GM18861 (cell line): ENCODE measurements around the gene DEFB115.
"Not testable (repeated sequence)": the region's sequence is repeated elsewhere in the genome, so short reads cannot be mapped to it uniquely, and the experiment has no call there.

Source experiments
- ATAC-seq: cut with Tn5 transposase; IDR thresholded peaks from one replicate; pipeline ENCODE4 v1.9.1; 2021; ENCODE audit not compliant: unreplicated experiment

DEFB115 gene, protein sequence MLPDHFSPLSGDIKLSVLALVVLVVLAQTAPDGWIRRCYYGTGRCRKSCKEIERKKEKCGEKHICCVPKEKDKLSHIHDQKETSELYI

DNA sequence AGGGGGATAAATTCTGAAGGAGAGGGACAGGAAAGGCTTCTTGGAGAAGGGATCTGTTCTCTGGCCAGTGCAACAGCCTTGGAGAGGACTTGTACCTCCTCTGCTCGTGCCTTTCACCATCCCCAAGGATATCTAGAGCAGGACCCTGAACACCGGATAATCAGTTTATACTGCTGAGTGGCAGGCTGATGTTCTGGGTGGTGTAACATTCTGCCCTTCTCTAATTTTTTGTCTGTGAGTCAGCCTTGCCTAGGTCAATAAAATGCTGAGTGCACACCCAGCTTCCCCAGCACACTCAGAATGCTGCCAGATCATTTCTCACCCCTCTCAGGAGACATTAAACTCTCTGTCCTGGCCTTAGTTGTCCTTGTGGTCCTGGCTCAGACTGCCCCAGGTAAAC lies at the start of gene DEFB115:
Gene DEFB115, plus strand, starts transcription at position 301 of the 400 bp plus-strand sequence. Its CDS starts 0 bp downstream, at position 301.
- ATAC-seq = no peak

DNA sequence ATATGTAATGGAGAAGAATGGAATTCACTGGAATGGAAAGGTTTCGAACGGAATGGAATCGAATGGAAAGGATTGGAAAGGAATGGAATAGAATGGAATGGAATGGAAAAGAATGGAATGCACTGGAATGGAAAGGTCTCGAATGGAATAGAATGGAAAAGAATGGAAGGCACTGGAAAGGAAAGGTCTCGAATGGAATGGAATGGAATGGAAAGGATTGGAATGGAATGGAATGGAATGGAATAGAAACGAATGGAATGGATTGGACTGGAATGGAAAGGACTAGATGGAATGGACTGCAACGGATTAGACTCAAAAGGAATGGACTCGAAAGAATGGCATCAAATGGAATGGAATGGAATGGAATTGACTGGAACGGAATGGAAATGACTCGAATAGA lies 20.5 kb upstream of the DEFB115 start:
- no peak for ATAC-seq

DNA sequence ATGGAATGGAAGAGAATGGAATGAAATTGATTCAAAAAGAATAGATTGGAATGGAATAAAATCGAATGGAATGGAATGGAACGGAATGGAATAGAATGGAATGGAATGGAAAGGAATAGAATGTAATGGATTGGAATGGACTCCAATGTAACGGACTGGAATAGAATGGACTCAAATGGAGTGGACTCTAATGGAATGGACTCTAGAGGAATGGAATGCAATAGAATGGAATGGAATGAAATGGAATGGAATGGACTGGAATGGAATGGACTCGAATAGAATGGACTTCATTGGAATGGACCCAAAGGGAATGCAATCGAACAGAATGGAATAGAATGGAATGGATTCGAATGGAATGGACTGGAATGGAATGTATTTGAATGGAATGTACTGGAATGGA lies 19.7 kb upstream of the DEFB115 start:
- no peak for ATAC-seq

DNA sequence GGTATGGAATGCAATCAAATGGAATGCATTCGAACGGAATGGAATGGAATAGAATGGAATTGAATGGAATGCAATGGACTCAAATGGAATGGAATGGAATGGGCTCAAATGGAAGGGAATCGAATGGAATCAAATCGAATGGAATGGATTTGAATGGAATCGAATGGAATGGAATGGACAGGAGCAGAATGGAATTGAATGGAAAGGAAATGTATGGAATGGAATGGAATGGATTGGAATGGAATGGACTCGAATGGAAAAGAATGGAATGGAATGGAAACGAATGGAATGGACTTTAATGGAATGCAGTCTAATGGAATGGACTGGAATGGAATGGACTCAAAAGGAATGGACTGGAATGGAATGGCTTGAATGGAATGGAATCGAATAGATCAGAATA lies 18.3 kb upstream of the DEFB115 start:
- no peak for ATAC-seq

DNA sequence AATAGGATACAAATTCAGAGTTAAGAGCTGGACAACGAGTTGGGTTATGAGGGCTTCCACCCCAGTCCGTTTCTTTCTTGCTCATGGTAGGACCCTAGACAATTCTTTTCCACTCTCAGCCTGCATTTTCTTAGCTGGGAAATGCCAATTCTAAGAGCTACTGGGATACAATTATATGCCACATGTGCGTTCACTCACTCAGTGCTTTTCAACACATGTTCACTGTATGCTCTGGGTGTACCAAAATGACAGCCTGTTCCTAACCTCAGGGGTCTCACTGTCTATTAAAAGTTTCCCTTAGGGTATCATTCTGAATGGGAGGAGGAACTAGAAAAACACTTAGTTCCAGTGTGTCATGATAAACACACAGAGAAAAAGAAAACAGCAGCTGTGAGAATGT lies 505 bp upstream of the DEFB115 start:
- ATAC-seq = no peak

DNA sequence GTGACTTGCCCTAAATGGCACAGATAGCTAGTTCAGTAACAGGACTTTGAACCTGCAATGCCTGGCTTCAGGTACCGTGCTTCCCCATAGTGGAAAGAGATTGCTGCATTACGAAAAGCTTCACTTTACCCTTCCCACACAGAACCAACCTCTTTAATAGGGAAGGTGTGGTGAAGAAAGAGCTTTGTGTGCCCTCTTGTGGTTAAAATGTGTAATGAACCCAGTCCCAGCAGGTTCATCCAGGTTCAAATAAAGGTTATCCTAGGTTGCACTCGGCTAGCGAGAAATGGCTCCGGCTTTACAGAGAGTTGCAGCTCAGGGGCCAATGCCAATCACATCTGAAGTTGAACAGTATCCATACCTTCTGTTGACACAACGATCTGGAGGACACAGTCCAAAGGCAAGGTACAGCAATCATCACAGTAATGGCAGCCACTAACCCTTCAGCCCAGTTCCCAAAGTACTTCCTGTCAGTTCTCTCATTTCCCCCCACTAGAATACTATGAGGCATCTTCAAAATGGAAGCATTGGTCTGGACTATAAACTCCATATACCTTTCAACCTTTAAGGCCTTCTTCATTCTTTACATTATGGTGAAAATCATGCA lies 3.0 kb downstream of the DEFB115 start:
- ATAC-seq = no peak

DNA sequence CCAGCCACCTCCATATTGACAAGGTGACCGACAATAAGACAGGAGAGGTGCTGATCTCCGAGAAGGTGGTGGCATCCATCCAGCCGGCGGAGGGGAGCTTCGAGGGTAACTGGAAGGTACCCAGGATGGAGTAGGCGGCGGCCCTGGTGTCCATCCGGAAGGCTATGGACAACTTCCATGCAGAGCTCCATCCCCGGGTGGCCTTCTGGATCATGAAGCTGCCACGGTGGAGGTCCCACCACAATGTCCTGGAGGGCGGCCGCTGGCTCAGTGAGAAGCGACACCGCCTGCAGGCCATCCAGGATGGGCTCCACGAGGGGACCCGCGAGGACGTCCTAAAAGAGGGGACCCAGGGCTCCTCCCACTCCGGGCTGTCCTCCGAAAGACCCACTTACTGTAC lies 17.0 kb downstream of the DEFB115 start:
- ATAC-seq = no peak

DNA sequence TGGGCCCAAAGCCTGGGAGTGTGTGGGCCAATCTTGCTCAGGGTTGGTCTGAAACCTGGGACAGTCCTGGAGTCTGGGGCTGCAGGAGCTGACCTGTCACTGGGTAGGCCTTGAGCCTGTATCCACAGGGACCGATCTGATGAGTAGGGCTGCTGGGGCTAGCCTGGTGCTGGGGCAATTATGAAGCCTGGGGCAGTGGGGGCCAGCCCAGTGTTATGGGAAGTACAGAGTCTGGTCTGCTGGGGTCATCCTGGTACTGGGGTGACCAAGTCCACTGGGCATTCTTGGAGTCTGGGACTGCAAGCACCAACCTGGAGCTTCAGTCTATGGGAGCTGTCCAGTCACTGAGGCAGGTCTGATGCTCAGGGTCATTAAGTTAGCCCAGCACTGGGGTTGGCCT lies 20.7 kb downstream of the DEFB115 start:
- ATAC-seq = no peak

DNA sequence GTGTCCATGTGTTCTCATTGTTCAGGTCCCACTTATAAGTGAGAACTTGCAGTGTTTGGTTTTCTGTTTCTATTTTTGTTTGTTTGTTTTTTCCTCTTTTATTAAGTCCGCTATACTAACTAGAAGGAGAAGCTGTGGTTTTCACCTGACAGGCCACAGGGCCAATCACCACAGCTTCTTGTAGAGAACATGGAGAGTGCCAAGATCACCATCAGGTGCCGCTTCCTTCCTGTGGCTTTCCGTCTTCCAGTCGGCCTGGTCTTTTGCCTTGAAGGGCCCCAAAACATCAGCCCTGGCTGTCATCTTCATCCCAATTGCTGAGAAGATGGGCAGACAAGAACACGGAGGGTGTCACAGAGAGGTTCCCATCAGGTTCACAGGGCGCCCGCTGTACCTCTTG lies 27.5 kb downstream of the DEFB115 start:
- ATAC-seq = not testable (repeated sequence)

DNA sequence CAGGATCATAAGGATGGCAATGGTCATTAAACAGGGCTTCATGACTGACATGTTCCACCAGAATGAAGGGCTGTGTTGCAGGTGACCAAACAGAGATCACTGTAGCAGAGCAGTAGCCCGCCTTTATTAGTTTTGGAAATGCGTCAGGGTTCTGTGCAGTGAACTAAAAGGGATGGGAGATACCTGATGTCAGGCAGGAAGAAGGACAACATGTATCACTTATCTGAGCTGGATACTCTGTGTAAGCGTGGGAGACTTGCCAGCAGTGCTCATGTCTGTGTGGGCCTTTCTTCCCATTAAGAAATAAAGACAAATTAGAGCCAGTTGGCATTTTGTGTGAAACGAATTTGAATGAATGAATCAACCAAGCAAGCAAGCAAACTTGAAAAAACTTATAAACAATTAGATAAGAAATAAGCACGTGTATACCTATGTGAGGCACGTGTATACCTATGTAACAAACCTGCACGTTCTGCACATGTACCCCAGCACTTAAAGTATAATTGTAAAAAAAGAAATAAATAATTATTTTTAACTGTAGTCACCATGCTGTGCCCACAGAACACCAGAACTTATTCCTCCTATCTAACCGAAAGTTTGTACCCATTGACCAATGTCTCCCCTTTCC lies 51.2 kb downstream of the DEFB115 start, which contains the start of gene DEFB116:
Gene DEFB116, minus strand, starts transcription at position 51 of the 628 bp plus-strand sequence. Its CDS starts 0 bp downstream, at position 51.
- ATAC-seq = no peak
